OCI-LY1 (cell line): Measurements from ENCODE around the gene MED13L.

ENCODE experiments used
- H2AFZ ChIP-seq: fragments of 200-600 bp; sonication (generic), shearing (Covaris generic); 2 replicates; pipeline ENCODE4 v1.6.0; 2014; ENCODE audit warnings: antibody characterized with exemption, mild to moderate bottlenecking, low read length
- H3F3A ChIP-seq: fragments of 200-600 bp; sonication (generic), shearing (Covaris generic); 2 replicates; pipeline ENCODE4 v1.6.0; 2014; ENCODE audit warnings: mild to moderate bottlenecking, antibody characterized with exemption, low read length, moderate library complexity; ENCODE audit not compliant: insufficient read depth
- H3K27ac ChIP-seq: fragments of 200-600 bp; sonication (generic); 2 replicates; pipeline ENCODE4 v1.5.1; 2014; ENCODE audit warnings: low read length, mixed run types, mild to moderate bottlenecking, low read depth; ENCODE audit not compliant: poor library complexity, severe bottlenecking
- H3K27me3 ChIP-seq: fragments of 200-600 bp; sonication (generic); 2 replicates; pipeline ENCODE4 v1.6.0; 2014; ENCODE audit warnings: antibody characterized with exemption, mild to moderate bottlenecking, low read length, moderate library complexity; ENCODE audit not compliant: insufficient read depth
- H3K36me3 ChIP-seq: fragments of 200-600 bp; sonication (generic); 2 replicates; pipeline ENCODE4 v1.6.1; 2014; ENCODE audit warnings: mild to moderate bottlenecking, antibody characterized with exemption, low read length, moderate library complexity, mixed read lengths; ENCODE audit not compliant: insufficient read depth
- H3K4me1 ChIP-seq: fragments of 200-600 bp; sonication (generic); 2 replicates; pipeline ENCODE4 v1.5.1; 2014; ENCODE audit warnings: mild to moderate bottlenecking, low read length, moderate library complexity; ENCODE audit not compliant: insufficient read depth, severe bottlenecking
- H3K4me2 ChIP-seq: fragments of 200-600 bp; sonication (generic), shearing (Covaris generic); 2 replicates; pipeline ENCODE4 v1.6.1; 2014; ENCODE audit warnings: low read length
- H3K4me3 ChIP-seq: fragments of 200-600 bp; sonication (generic); 2 replicates; pipeline ENCODE4 v1.5.1; 2014; ENCODE audit warnings: low read length, low read depth, mild to moderate bottlenecking, mixed read lengths; ENCODE audit not compliant: poor library complexity, severe bottlenecking
- H3K79me2 ChIP-seq: fragments of 200-600 bp; shearing (Covaris generic); 2 replicates; pipeline ENCODE4 v1.6.1; 2016; ENCODE audit warnings: mixed run types, low read length, mixed read lengths; ENCODE audit not compliant: insufficient read depth
- H3K9ac ChIP-seq: fragments of 200-600 bp; sonication (generic), shearing (Covaris generic); 2 replicates; pipeline ENCODE4 v1.6.1; 2014; ENCODE audit warnings: mild to moderate bottlenecking, low read length, mixed read lengths
- H3K9me2 ChIP-seq: fragments of 200-600 bp; sonication (generic), shearing (Covaris generic); 2 replicates; pipeline ENCODE4 v1.6.1; 2014; ENCODE audit warnings: low read depth, mild to moderate bottlenecking, low read length, mixed read lengths
- H3K9me3 ChIP-seq: fragments of 200-600 bp; shearing (Covaris generic); 2 replicates; pipeline ENCODE4 v1.6.1; 2014; ENCODE audit warnings: low read length, mixed read lengths
- H4K20me1 ChIP-seq: fragments of 200-600 bp; sonication (generic), shearing (Covaris generic); 2 replicates; pipeline ENCODE4 v1.6.0; 2016; ENCODE audit warnings: mild to moderate bottlenecking, low read length; ENCODE audit not compliant: insufficient read depth
- EZH2 ChIP-seq: fragments of 200-600 bp; sonication (generic), shearing (Covaris generic); IDR thresholded peaks from 2 replicates; pipeline ENCODE4 v1.8.0; 2017; ENCODE audit warnings: borderline replicate concordance, mixed run types, mild to moderate bottlenecking, antibody characterized with exemption, low read length, moderate library complexity, mixed read lengths
- TF ChIP-seq, protein P1 (sequence below): fragments of 200-600 bp; sonication (generic), shearing (Covaris generic); IDR thresholded peaks from 2 replicates; pipeline ENCODE4 v1.5.1; 2017; ENCODE audit warnings: mild to moderate bottlenecking, antibody characterized with exemption, low read length, moderate library complexity, mixed read lengths

The MED13L gene

DNA sequence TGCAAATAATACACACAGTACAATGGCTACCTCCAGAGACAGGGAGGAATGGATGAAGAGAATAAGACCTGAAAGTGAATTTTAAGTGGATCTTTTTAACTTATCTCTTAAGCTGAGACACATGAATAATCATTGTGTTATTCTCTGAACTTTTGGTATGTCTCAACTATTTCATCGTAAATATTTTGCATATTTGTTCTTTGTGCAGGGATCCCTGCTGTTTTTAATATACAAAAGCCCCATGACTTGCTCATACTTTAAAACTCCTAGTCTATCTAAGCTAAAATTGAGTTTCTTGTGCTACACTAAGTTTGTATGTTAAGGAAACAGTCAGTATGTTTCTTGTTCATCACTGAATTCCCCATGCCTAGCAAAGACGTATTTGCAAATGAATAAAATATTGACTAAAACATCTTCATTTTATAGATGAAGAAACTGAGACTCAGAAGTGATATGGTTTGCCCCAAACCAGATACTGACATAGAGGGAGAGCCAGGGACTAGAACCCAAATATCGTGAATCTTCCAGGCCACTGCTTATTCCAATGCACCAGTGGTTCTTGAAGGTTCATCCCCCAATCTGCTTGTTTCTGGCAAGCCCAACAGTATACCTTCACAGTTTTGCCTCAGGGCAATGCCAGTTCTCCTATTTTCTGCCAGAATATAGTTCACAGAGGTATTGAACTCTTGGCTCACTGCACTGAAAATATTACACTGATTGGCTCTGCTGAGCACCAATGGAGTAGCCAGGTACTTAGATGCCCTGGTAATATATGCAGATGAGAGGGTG lies 356.9 kb downstream of the MED13L start:
- TF ChIP-seq EZH2: no peak
- TF ChIP-seq, protein P1, sequence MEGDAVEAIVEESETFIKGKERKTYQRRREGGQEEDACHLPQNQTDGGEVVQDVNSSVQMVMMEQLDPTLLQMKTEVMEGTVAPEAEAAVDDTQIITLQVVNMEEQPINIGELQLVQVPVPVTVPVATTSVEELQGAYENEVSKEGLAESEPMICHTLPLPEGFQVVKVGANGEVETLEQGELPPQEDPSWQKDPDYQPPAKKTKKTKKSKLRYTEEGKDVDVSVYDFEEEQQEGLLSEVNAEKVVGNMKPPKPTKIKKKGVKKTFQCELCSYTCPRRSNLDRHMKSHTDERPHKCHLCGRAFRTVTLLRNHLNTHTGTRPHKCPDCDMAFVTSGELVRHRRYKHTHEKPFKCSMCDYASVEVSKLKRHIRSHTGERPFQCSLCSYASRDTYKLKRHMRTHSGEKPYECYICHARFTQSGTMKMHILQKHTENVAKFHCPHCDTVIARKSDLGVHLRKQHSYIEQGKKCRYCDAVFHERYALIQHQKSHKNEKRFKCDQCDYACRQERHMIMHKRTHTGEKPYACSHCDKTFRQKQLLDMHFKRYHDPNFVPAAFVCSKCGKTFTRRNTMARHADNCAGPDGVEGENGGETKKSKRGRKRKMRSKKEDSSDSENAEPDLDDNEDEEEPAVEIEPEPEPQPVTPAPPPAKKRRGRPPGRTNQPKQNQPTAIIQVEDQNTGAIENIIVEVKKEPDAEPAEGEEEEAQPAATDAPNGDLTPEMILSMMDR: no peak
- H3K4me3 ChIP-seq: no peak overlapping the region
- no peak overlapping the region for H2AFZ ChIP-seq
- no peak overlapping the region for H3K27ac ChIP-seq
- H3K36me3 ChIP-seq: no peaks in the 10 kb centered on the region
- no peaks in the 10 kb centered on the region for H3K4me1 ChIP-seq
- H3K9ac ChIP-seq: no peak overlapping the region
- H3K9me3 ChIP-seq: peaks cover 3% of the 10 kb centered on the region; the same call in 1 of the 2 replicates
- H3F3A ChIP-seq: no peaks in the 10 kb centered on the region
- no peaks in the 10 kb centered on the region for H3K79me2 ChIP-seq
- H3K27me3 ChIP-seq: no peaks in the 10 kb centered on the region
- H4K20me1 ChIP-seq: no peaks in the 10 kb centered on the region
- H3K9me2 ChIP-seq: no peaks in the 10 kb centered on the region
- H3K4me2 ChIP-seq: no peak overlapping the region

DNA sequence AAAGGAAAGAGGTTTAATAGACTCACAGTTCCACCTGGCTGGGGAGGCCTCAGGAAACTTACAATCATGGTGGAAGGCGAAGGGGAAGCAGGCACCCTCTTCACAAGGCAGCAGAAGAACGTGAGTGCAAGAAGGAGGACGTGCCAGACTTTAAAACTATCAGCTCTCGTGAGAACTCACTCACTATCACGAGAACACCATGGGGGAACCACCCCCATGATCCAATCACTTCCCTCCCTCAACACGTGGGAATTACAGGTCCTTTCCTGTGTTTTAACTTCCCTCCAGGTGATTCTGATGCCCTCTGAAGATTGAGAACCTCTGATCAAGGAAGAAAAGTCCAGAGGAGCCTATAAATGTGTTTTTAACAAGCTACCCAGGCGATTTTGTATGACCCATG lies 358.7 kb downstream of the MED13L start:
- Histone ChIP-seq H4K20me1 (no peaks in the 10 kb centered on the region), H3K36me3 (no peaks in the 10 kb centered on the region), H2AFZ (no peak overlapping the region), H3K9me3 (peaks cover 3% of the 10 kb centered on the region; the same call in 1 of the 2 replicates), H3K4me3 (no peak overlapping the region), H3K79me2 (no peaks in the 10 kb centered on the region), H3K4me2 (no peak overlapping the region), H3K27ac (no peak overlapping the region), H3K9me2 (no peaks in the 10 kb centered on the region), H3K4me1 (no peaks in the 10 kb centered on the region), H3F3A (no peaks in the 10 kb centered on the region), H3K9ac (no peak overlapping the region), H3K27me3 (no peaks in the 10 kb centered on the region)
- TF ChIP-seq EZH2: no peak
- TF ChIP-seq, protein P1: no peak

DNA sequence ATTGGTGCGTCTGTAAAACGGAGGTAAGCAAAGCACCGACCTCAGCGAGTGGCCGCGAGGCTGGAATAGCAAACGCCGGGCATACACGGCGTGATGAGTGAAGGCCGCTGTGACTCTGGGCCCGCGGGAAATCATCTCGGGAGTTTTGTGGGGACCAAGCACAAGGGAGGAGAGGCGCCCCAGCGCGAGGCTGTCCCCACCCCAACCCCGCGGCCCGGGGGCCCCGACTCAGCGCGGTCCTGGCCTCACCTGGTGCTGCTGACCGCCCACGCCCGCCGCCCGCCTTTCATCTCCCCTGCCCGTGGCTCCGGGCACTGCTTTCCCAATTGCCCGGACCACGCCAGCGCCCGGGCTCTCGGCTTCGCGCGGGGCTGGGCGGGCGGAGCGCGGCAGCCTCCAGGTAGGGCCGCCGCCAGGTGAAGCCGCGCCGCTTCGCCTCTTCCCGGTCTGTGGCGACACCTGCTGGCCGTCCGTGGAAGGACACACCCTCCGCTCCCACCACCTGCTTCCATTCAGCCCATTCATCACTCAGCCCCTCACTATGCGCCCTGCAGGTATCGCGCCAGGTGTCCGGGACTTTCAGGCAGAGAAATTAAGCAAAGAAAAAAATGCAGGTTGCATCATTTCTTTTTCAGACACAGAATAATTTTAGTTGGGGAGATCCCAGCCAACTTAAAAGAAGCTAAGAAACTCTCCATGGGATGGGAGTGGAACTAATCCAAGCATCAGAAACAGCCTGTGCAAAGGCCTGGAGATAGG lies 360.4 kb downstream of the MED13L start:
- Histone ChIP-seq H3K9me2 (no peaks in the 10 kb centered on the region), H3K79me2 (no peaks in the 10 kb centered on the region), H3F3A (no peaks in the 10 kb centered on the region), H2AFZ (no peak overlapping the region), H4K20me1 (no peaks in the 10 kb centered on the region), H3K27me3 (no peaks in the 10 kb centered on the region), H3K9ac (no peak overlapping the region), H3K9me3 (no peaks in the 10 kb centered on the region), H3K4me3 (no peak overlapping the region), H3K4me2 (no peak overlapping the region), H3K27ac (no peak overlapping the region), H3K4me1 (no peaks in the 10 kb centered on the region), H3K36me3 (no peaks in the 10 kb centered on the region)
- TF ChIP-seq, protein P1: peak; percentile 79
- TF ChIP-seq EZH2: no peak
